COLO668 (cell line): ENCODE data around the gene RFTN1.

Experiments used
- DNase-seq: peaks from one replicate; lab custom pipeline; 2025; ENCODE audit not compliant: unreplicated experiment; lab: John Stamatoyannopoulos, UW

RFTN1 gene

GRCh38 chr3:16381426-16381825 is 132.1 kb downstream of the RFTN1 start:
- no peak for DNase-seq

- no peak for DNase-seq
Observed at GRCh38 chr3:16380421-16380820, 133.1 kb downstream of the RFTN1 start.

DNA sequence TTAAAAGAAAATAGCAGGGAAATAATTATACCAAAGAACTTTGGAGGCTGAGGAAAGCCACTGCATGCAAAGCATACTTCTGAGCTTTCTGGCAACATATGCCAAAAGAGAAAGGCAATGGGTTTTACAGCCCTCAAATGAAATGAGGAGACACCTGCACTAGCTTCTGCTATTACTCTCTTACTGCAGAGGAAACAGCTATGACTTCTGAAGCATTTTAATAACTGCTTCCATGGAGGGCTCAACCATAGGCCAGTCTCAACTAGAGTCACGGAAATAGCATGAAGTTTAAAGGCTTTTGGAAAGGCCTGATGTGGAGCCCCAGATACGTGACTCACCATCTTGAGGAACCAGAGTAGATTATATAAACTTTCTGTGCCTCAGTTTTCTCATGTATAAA is 133.7 kb downstream of the RFTN1 start:
- no peak for DNase-seq

- DNase-seq: no peak
Observed at GRCh38 chr3:16378920-16379319, 134.6 kb downstream of the RFTN1 start.

DNA sequence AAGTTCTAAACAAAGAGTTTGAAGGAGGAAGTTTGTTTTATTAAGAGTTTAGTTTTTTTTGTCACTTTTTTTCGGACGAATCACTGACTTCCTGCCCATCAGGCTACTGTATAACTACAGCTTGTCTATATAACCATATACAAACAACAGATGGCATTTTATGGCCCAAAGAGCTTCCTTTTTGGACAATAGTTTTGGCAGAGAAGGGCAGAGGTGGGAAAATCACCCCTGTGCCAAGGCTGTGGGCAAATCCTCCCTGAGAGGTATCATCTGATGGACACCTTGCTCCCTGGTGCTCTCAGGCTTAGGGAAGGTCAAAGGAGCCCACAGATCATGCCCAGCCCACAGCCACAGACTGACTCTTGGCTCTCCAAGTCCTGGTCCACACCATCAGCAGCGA is 135.1 kb downstream of the RFTN1 start:
- DNase-seq: no peak

DNA sequence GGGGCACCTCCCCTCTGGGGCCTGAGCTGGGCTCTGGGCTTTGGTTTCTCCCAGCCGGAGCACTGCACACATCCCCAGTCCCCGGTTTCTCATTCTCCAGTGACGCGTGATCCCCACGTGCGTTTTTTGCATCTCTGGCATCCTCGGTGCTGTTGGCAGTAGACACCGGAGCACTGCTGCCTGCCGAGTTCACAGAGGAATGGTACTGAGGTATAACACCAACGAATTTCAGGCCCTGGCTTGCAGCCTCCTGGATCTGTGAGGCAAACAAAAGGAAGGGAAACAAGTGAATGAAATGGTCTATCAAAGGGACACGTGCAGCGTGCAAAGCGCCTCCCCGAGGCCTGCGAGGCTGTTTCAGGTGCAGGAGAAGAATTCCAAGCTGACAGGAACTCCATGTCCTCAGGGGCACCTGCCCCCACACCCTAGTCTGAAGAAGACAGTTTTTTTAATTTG is 135.6 kb downstream of the RFTN1 start:
- DNase-seq: no peak

GRCh38 chr3:16377196-16377595 is 136.3 kb downstream of the RFTN1 start:
- no peak for DNase-seq

GRCh38 chr3:16375891-16376290 is 137.6 kb downstream of the RFTN1 start:
- DNase-seq: no peak

- no peak for DNase-seq
Observed at GRCh38 chr3:16374935-16375245, 138.6 kb downstream of the RFTN1 start.

DNA sequence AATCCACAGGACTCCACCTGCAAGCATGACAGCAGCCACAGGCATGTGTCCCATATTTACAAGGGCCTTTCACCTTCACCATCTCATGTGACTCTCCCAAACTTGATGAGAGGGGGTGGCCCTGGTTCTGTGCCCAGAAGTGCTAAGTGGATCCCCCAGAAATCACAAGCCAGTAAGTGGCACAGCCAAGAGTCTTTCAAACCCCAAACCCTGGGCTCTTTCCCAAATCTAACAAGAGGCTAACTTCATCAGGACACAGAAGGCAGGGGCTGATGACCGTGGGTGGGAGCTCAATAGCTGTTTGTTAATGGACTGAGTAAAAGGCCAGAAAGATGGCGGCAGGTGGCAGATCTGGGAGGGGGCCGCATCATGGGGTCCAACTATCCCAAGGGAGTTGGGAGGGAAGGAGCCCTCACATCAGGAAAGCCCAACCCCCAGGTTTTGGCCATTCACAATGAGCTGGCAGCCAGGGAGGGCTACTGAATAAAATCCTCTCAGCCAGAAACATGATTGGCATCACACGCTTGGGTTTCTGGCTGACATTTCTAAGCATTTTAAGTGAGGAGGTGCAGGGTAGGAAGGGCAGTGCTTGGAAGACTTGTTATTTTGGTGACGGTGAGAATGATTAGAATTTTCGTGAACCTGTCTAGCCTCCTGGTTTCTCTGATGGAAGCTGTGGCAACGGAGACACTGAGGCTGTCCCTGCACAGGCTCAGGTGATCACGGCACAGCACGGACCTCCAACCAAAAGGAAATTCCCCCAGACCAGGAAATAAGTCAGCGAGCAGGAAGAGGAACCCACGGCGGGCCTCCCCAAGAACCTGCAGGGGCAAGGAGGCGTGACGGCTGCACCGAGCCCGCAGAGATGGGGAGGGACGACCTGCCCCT is 139.2 kb downstream of the RFTN1 start:
- DNase-seq: no peak

GRCh38 chr3:16373341-16373946 is 140.1 kb downstream of the RFTN1 start:
- DNase-seq: no peak

GRCh38 chr3:16372362-16373292 is 140.9 kb downstream of the RFTN1 start:
- no peak for DNase-seq

- DNase-seq: no peak
Observed at GRCh38 chr3:16370872-16371740, 142.4 kb downstream of the RFTN1 start.

GRCh38 chr3:16370503-16370871 is 143.0 kb downstream of the RFTN1 start:
- DNase-seq: no peak

DNA sequence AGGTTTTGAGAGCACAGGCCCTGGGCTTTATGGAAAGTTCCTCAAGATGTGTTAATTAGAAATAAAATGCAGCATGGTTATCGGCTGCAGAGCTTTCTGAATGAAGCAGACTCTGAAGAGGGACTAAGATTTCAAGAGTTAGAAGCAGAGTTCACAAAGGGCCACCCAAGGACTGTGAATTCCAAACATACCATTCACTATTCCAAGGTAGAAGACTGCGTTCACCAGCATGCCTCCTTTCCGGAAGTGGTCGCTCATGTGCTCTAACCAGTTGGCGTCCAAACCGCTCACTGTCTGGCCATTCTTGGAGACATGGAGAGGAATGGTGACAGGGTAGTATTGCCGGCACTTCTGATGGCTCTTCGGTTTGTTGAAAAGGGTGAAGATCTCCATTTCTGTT is 143.6 kb downstream of the RFTN1 start:
- DNase-seq: no peak

- DNase-seq: no peak
Observed at GRCh38 chr3:16369276-16369675, 144.2 kb downstream of the RFTN1 start.

DNA sequence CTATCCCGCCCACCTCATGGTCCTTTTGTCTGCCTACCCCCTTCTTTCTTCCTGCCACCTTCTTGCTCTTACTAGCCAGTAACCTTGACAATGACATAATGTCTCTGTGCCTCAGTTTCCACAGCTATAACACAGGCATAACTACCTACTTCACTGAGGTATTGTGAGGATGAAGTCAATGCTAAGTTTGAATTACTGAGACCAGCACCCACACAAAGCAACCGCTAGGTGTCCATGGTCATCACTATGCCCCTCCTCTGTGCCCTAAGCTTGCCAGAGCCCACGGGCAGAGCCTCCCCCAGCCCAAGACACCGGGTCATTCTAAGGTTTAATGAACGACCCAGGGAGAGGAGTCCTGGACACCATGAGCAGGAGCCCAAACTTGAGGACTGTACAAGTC is 146.9 kb downstream of the RFTN1 start:
- DNase-seq: no peak

DNA sequence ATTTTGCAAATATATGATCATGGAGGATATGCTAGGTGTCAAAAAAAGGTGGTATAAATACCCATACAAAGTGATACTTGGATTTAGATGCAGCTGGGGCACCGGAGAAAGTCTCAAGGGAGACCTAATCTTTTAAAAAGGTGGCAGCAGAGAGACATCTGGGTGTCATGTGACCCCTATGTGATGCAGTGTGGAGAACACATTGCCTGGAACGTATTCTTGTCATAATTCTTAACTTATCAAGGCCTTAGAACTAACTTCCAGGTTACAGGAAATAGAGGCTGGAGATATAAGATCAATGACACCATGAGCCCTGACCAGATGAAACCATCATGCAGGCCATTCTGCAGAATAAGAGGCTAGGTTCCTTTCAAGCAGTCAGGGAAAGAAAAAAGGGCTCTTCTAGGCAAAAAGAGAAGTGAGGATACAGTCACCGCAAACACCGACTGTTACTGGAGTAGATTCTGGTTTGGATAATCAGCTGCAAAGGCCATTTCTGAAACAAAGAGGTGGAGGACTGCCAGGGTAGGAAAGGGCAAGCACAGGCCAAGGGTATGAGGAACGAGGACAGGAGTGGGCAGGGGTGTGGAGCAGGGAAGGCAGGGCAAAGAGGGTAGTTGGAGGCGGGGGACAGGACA is 147.9 kb downstream of the RFTN1 start:
- DNase-seq: no peak

DNA sequence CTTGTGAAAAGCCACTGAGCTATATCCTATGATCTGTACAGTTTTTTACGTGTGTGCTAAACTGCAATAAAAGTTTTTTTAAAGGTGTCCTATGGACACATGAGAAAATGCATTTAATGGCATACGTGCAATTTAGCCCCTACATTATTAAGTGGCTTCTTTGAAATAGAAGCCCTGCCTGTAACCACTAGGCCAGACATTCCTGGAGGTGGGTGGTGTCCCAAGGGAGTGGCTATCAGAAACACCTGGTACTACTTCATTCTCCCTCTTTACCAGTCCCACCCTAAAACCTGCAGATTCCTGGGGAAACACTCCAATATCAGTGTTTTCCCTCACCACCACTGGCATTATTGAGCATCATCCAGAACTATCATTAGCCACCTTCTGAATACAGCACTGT is 148.5 kb downstream of the RFTN1 start:
- no peak for DNase-seq

DNA sequence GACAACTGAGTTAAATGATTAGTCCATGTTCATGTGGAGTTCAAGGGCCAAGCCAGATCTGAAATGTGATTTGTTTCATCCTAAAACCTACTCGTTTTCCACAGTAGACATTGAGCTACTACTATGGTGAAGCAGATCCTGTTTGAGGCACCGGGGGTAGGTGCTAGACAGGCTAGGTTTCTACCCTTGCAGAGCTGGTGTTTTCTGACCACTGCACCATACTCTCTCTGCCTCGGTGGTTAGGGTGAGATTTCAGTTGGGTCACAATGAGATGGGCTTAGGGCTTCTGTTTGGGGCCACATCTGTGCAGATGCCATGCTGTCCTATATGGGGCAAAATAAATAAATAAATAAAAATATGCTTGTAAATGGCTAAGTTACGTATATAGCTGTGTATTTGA is 149.2 kb downstream of the RFTN1 start:
- DNase-seq: no peak
